Activated CD4-positive, CD25-positive, alpha-beta regulatory T cell treated with anti-CD3 and anti-CD28 coated beads, Interleukin-2, amount 50 U/mL, for 24 hours (primary cell): ENCODE data around the gene DPH6.
A peak's percentile ranks its signal among the peaks of the same experiment; 100 is the strongest.

Source experiments
- ATAC-seq, 2 donors: fragments of 150-1000 bp; cut with Tn5 transposase; one replicate each; pipeline ENCODE4 v1.10.0; 2021; ENCODE audit warnings: mild to moderate bottlenecking in 1 of 2, moderate library complexity in 1 of 2

Gene DPH6

GRCh38 chr15:35540021-35540420 lies 5.9 kb downstream of the DPH6 start:
- ATAC-seq = no peak

- no peak for ATAC-seq
These were observed 10.5 kb downstream of the DPH6 start for GRCh38 chr15:35535365-35535916.

GRCh38 chr15:35533130-35534110 lies 12.5 kb downstream of the DPH6 start:
- ATAC-seq = no peak

GRCh38 chr15:35530698-35531097 lies 15.3 kb downstream of the DPH6 start:
- no peak for ATAC-seq

GRCh38 chr15:35529784-35530183 lies 16.2 kb downstream of the DPH6 start:
- ATAC-seq = no peak

- ATAC-seq = no peak
These were observed 23.9 kb downstream of the DPH6 start for GRCh38 chr15:35522061-35522460.

- ATAC-seq = no peak
These were observed 26.3 kb downstream of the DPH6 start for GRCh38 chr15:35519541-35520149.

- ATAC-seq = no peak
These were observed 26.9 kb downstream of the DPH6 start for GRCh38 chr15:35519052-35519451.

- ATAC-seq = no peak
These were observed 31.2 kb downstream of the DPH6 start for GRCh38 chr15:35514759-35515158.

GRCh38 chr15:35507932-35508638 lies 37.9 kb downstream of the DPH6 start:
- ATAC-seq = no peak

GRCh38 chr15:35506272-35506870 lies 39.6 kb downstream of the DPH6 start:
- no peak for ATAC-seq

- ATAC-seq = no peak
These were observed 40.2 kb downstream of the DPH6 start for GRCh38 chr15:35505809-35506208.

GRCh38 chr15:35505141-35505540 lies 40.8 kb downstream of the DPH6 start:
- no peak for ATAC-seq

GRCh38 chr15:35499723-35500122 lies 46.2 kb downstream of the DPH6 start:
- no peak for ATAC-seq

GRCh38 chr15:35496585-35496984 lies 49.4 kb downstream of the DPH6 start:
- peak in 1 of 2 donors; percentile 24 for ATAC-seq

GRCh38 chr15:35495080-35495479 lies 50.9 kb downstream of the DPH6 start:
- no peak for ATAC-seq

- no peak for ATAC-seq
These were observed 54.0 kb downstream of the DPH6 start for GRCh38 chr15:35491999-35492398.

GRCh38 chr15:35491173-35491572 lies 54.8 kb downstream of the DPH6 start:
- no peak for ATAC-seq

GRCh38 chr15:35490511-35490910 lies 55.5 kb downstream of the DPH6 start:
- ATAC-seq = no peak

GRCh38 chr15:35487417-35487816 lies 58.5 kb downstream of the DPH6 start:
- ATAC-seq = no peak

GRCh38 chr15:35486296-35486695 lies 59.7 kb downstream of the DPH6 start:
- ATAC-seq = no peak

- no peak for ATAC-seq
These were observed 60.6 kb downstream of the DPH6 start for GRCh38 chr15:35485411-35485810.
